AG10803 (cell line): Measurements from ENCODE around the gene ZNF850.

ENCODE experiments used
- DNase-seq: peaks from one replicate; pipeline ENCODE4 v3.0.0; 2010; ENCODE audit warnings: low read depth
- H3K4me3 ChIP-seq: 2 replicates; pipeline ENCODE4 v1.5.1; 2011; ENCODE audit warnings: mild to moderate bottlenecking, low read length, control low read depth
- TF ChIP-seq, protein P1 (sequence below): conservative IDR thresholded peaks from 2 replicates; pipeline ENCODE4 v1.5.1; 2011; ENCODE audit warnings: mild to moderate bottlenecking, low read length, control low read depth, inconsistent platforms

Gene ZNF850

DNA sequence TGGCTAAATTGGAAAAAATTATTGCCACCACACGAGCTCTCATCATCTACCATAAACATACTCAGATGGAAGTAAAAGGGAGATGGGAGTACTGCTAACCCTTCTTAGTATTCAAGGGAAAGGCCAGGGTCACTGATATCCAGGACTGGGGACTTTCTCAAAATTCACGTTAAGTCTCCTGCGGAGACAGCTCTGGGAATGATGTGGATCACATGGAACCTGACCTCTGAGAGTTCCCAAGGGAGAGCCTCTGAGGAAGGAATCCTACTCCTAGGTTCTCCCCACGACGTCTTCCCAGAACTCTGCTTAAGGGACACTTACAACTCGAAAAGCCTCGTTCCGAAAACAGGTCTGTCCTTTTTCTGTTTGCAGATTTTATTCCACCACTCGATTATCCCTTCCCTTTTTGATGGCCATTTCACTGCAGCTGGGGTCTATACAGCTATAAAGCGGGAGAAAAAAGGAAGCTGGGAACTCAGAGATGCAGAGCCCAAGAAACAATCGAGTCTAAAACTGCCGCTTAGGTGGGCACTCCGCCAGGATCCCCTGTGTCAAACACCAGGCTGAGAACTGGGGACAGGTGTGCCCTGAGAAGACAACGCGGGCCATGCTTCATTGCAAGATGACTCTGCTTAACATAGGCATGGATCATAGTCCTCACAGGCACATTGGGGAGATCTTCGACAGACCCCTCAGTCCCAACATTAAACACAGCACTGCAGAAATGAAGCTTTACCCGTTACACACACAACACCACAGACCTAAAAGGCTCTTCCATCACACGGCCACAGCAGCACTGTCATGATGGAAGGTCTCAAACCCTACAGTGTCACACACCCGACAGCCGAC lies 86.0 kb downstream of the ZNF850 start:
- TF ChIP-seq, protein P1, sequence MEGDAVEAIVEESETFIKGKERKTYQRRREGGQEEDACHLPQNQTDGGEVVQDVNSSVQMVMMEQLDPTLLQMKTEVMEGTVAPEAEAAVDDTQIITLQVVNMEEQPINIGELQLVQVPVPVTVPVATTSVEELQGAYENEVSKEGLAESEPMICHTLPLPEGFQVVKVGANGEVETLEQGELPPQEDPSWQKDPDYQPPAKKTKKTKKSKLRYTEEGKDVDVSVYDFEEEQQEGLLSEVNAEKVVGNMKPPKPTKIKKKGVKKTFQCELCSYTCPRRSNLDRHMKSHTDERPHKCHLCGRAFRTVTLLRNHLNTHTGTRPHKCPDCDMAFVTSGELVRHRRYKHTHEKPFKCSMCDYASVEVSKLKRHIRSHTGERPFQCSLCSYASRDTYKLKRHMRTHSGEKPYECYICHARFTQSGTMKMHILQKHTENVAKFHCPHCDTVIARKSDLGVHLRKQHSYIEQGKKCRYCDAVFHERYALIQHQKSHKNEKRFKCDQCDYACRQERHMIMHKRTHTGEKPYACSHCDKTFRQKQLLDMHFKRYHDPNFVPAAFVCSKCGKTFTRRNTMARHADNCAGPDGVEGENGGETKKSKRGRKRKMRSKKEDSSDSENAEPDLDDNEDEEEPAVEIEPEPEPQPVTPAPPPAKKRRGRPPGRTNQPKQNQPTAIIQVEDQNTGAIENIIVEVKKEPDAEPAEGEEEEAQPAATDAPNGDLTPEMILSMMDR = no peak
- H3K4me3 ChIP-seq = peak overlapping the region; percentile 96
- no peak for DNase-seq

DNA sequence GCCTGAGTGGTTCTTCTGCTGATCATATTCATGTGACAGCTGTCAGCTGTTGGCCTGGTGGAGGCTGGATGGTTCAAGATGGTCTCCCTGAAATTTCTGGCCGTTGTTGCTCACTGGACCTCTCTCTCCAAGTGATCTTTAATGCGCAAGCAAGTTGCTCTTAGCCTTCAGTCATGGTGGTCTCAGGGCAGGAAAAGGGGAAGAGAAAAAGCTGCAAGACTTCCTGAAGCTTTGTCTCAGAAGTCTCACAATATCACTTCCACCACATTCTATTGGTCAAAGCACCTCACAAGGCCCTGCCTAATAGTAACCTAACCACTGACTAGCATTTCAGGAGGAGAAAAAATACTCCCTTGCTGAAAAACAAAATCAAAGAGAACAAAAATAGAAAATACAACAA lies 86.8 kb downstream of the ZNF850 start:
- no peak overlapping the region for H3K4me3 ChIP-seq
- TF ChIP-seq, protein P1 = no peak
- DNase-seq = no peak

DNA sequence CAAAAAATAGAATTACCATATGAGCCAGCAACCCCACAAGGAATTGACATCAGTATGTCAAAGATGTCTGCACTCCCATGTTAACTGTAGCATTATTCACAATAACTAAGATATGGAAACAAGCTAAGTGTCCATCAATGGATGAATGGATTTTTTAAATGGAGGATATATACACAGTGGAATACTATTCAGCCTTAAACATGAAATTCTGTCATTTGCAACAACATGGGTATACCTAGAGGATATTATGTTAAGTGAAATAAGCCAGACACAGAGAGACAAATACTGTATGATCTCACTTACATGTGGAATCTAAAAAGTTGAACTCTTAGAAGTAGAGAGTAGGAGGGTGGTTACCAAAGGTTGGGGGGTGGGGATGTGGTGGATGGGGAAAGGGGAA lies 93.2 kb downstream of the ZNF850 start:
- TF ChIP-seq, protein P1 = no peak
- H3K4me3 ChIP-seq = no peak overlapping the region
- DNase-seq = no peak

DNA sequence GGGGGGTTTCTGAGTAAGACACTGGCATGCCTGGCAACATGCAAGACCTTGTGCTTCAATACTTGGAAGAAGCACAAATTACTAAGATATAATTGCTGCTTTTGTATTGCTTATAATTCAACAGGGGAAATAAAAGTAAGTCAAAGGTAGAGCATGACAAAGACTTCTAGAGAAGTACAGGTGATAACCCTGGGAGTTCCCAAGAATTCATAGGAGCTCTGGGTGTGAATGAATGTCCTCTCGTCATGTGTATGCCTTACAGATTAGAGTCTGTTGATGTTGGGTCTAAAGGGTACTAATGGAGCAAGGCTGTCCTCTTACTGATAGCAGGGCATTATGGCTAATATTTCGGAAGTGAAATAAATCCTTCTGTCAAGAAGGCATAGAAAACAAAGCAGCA lies 98.4 kb downstream of the ZNF850 start:
- H3K4me3 ChIP-seq = no peak overlapping the region
- no peak for DNase-seq
- TF ChIP-seq, protein P1 = no peak

DNA sequence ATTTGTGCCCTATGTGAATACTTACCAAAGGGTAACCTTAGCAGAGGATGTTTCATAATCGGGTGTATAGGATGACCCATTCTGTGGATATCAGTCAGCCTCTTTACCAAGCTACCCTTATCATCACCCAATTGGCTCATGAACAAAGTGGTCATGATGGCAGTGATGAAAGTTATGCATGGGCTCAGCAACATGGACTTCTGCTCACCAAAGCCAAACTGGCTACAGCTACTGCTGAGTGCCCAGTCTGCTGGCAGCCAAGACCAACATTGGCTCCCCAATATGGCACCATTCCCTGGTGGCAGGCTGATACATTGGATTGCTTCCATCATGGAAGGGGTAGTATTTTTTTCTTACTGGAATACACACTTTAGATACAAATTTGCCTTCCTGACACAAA lies 100.2 kb downstream of the ZNF850 start:
- DNase-seq = no peak
- TF ChIP-seq, protein P1 = no peak
- no peak overlapping the region for H3K4me3 ChIP-seq

DNA sequence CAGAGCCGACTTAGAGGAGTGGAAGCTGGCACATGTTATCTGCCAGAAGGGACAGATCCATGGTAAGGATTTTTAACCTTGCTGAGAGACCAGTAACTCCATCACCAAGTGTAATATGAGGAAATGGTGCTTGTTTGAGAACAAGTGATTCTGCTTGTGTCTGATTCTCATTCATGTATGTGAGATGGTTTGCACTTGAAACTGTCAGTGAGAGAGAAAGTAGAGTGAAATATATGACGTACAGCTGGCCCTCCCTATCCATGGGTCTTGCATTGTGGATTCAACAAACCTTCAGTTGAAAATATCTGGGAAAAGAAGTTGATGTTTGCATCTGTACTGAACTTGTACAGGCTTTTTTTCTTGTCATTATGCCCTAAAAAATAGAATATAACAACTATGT lies 104.0 kb downstream of the ZNF850 start:
- TF ChIP-seq, protein P1 = no peak
- H3K4me3 ChIP-seq = no peak overlapping the region
- DNase-seq = no peak

DNA sequence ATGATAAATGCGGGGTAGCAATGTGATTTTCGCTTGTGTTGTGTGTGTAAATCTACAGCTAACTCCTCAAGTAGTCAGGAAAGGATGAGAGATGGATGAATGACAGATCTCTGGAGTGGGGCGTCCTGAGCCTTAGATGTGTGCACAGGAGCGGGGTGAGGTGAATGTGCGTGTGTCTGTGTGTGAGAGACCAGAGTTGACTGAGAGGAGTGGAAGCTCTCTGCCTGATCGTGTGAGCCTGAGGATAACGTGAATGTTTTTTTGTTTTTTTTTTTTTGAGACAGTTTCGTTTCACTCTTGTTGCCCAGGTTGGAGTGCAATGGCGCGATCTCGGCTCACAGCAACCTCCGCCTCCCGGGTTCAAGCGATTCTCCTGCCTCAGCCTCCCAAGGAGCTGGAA lies 106.8 kb downstream of the ZNF850 start:
- H3K4me3 ChIP-seq = peak overlapping the region; percentile 94

More for the DNA sequence above, 106.8 kb downstream of the ZNF850 start:
- DNase-seq = no peak
- TF ChIP-seq, protein P1 = no peak
